A549 (cell line): ENCODE data around the gene PTTG1IP. TPM values are rescaled to one million over a fixed set of nuclear protein-coding genes. Genes with fewer than 3 reads are reported as not detected.

Experiments
- ATAC-seq, 2 experiments: fragments of 200-7000 bp in 1 of 2; fragments of >200 bp in 1 of 2; cut with Nextera tagmentation in 1 of 2; cut with Tn5 transposase in 1 of 2; 3 replicates each; pipeline versions ENCODE4 v1.8.0 to v1.9.1; 2018 to 2020; ENCODE audit warnings: mild to moderate bottlenecking in 1 of 2, moderate library complexity in 1 of 2
- CTCF ChIA-PET: fragments of 300-600 bp; sonication (Branson Sonifier 250); formaldehyde crosslinking; extraction: SDS; loops from one replicate; lab custom pipeline; 2021; ENCODE audit warnings: antibody characterized with exemption, inconsistent platforms; lab: Yijun Ruan, JAX
- POLR2A ChIA-PET: fragments of 350-600 bp; formaldehyde crosslinking; extraction: SDS; loops from one replicate; lab custom pipeline; 2021; ENCODE audit warnings: antibody characterized with exemption, inconsistent platforms; lab: Yijun Ruan, JAX
- DNase-seq, 2 experiments: peaks; one replicate each; pipeline versions ENCODE4 v3.0.0 to v3.0.0-alpha.2; 2011 to 2016; ENCODE audit warnings: low read depth in 1 of 2, low spot score in 1 of 2
- FAIRE-seq: peaks from 2 replicates; lab custom pipeline; 2011; peaks lifted over from hg19 to GRCh38; lab: Jason Lieb, UNC
- H3K27ac ChIP-seq, 2 experiments: fragments of >200 bp; sonication (Bioruptor Twin); formaldehyde crosslinking; 3 replicates each; pipeline ENCODE4 v1.5.1; 2016 to 2017
- H3K4me1 ChIP-seq: fragments of >200 bp; sonication (Bioruptor Twin); formaldehyde crosslinking; 3 replicates; pipeline ENCODE4 v1.6.1; 2016
- H3K4me2 ChIP-seq: fragments of >200 bp; sonication (Bioruptor Twin); formaldehyde crosslinking; 3 replicates; pipeline ENCODE4 v1.6.1; 2016
- H3K4me3 ChIP-seq: fragments of >200 bp; sonication (Bioruptor Twin); formaldehyde crosslinking; 3 replicates; pipeline ENCODE4 v1.5.1; 2016
- H3K9me3 ChIP-seq: fragments of >200 bp; sonication (Bioruptor Twin); formaldehyde crosslinking; 3 replicates; pipeline ENCODE4 v1.6.1; 2016
- CBX8 ChIP-seq: fragments of 200-600 bp; sonication (generic); IDR thresholded peaks from 2 replicates; pipeline ENCODE4 v1.6.1; 2016
- FOSB ChIP-seq: fragments of 250-450 bp; sonication (Bioruptor Pico); IDR thresholded peaks from 2 replicates; pipeline ENCODE4 v1.5.0; 2020; ENCODE audit warnings: mild to moderate bottlenecking, moderate library complexity
- FOXS1 ChIP-seq: fragments of 250-450 bp; sonication (Bioruptor Pico); IDR thresholded peaks from 2 replicates; pipeline ENCODE4 v1.5.0; 2020; ENCODE audit warnings: mild to moderate bottlenecking, moderate library complexity
- GATA3 ChIP-seq: IDR thresholded peaks from 2 replicates; pipeline ENCODE4 v1.6.1; 2012; ENCODE audit warnings: borderline replicate concordance
- HDAC2 ChIP-seq: fragments of 200-600 bp; sonication (generic); IDR thresholded peaks from 2 replicates; pipeline ENCODE4 v1.6.1; 2016
- HEYL ChIP-seq: fragments of 250-450 bp; sonication (Bioruptor Pico); IDR thresholded peaks from 2 replicates; pipeline ENCODE4 v1.8.0; 2021; ENCODE audit warnings: mild to moderate bottlenecking, moderate library complexity
- KDM1A ChIP-seq: fragments of 200-600 bp; sonication (generic); IDR thresholded peaks from 2 replicates; pipeline ENCODE4 v1.6.1; 2016; ENCODE audit warnings: low read depth, mild to moderate bottlenecking
- NFE2L2 ChIP-seq: fragments of 150-350 bp; conservative IDR thresholded peaks from 2 replicates; pipeline ENCODE4 v1.6.1; 2014; ENCODE audit warnings: low read length
- NPAS2 ChIP-seq: fragments of 250-450 bp; sonication (Bioruptor Pico); IDR thresholded peaks from 2 replicates; pipeline ENCODE4 v1.8.0; 2022; ENCODE audit warnings: mild to moderate bottlenecking, moderate library complexity, borderline replicate concordance
- POLR2A ChIP-seq: IDR thresholded peaks from 2 replicates; pipeline ENCODE4 v1.6.1; 2012; ENCODE audit warnings: mild to moderate bottlenecking, low read length
- RARB ChIP-seq: fragments of 250-450 bp; sonication (Bioruptor Pico); IDR thresholded peaks from 2 replicates; pipeline ENCODE4 v1.8.0; 2021; ENCODE audit warnings: mild to moderate bottlenecking, moderate library complexity
- RFX5 ChIP-seq: fragments of 450-650 bp; IDR thresholded peaks from 2 replicates; pipeline ENCODE4 v1.7.1; 2014; ENCODE audit warnings: antibody characterized with exemption, mild to moderate bottlenecking, moderate library complexity
- SMC3 ChIP-seq: fragments of >200 bp; sonication (Bioruptor Twin); formaldehyde crosslinking; IDR thresholded peaks from 3 replicates; pipeline ENCODE4 v1.6.1; 2018; ENCODE audit warnings: inconsistent platforms
- SREBF2 ChIP-seq: fragments of 450-650 bp; IDR thresholded peaks from 2 replicates; pipeline ENCODE4 v1.6.1; 2014; ENCODE audit warnings: mild to moderate bottlenecking, moderate library complexity
- TFCP2L1 ChIP-seq: fragments of 250-450 bp; sonication (Bioruptor Pico); IDR thresholded peaks from 2 replicates; pipeline ENCODE4 v1.5.0; 2021; ENCODE audit warnings: mild to moderate bottlenecking
- WGBS: methylation state at CpG from one replicate; pipeline ENCODE4 v1.1.6; 2017; ENCODE audit errors: missing lambda C conversion rate; 5-methylcytosine and 5-hydroxymethylcytosine counted together
- polyA plus RNA-seq, 4 experiments: library from polyadenylated mRNA; depleted of rRNA in 3 of 4; stranded (reverse); fragments of >200 nt; fragmentation: RNase III in 1 of 4; extraction: RNeasy Plus Mini Kit Qiagen cat#74134 plus additional on column Dnase treatment in 1 of 4; gene quantifications; 2 replicates in 3 of 4; 3 replicates in 1 of 4; pipeline ENCODE4 v1.2.3, GENCODE V29; 2011 to 2017
- TF ChIP-seq, protein P1 (sequence below): fragments of 250-450 bp; sonication (Bioruptor Pico); IDR thresholded peaks from 2 replicates; pipeline ENCODE4 v1.5.0; 2020; ENCODE audit warnings: low read depth, mild to moderate bottlenecking, moderate library complexity
- TF ChIP-seq, protein P2 (sequence below): fragments of 250-450 bp; sonication (Bioruptor Pico); IDR thresholded peaks from 2 replicates; pipeline ENCODE4 v1.5.0; 2021; ENCODE audit warnings: mild to moderate bottlenecking, moderate library complexity, borderline replicate concordance

Gene PTTG1IP
- polyA plus RNA-seq, 2 of the 4 experiments (the other 2 are of a cell fraction), result 98.7 to 99.4 TPM

DNA sequence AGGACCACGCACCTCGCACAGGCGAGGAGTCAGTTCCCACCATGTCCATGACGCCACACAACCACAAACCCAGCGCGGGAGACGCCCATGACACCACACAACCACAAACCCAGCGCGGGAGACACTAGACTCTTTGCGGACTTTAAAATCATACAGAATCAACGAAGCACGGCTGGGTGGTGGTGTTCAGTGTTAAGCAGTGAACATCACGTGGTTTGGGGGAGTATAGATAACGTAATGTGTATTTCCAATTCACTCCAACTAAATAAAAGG, 19.2 kb downstream of the PTTG1IP start:
- TF ChIP-seq, protein P1, sequence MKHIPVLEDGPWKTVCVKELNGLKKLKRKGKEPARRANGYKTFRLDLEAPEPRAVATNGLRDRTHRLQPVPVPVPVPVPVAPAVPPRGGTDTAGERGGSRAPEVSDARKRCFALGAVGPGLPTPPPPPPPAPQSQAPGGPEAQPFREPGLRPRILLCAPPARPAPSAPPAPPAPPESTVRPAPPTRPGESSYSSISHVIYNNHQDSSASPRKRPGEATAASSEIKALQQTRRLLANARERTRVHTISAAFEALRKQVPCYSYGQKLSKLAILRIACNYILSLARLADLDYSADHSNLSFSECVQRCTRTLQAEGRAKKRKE, result no peak
- no peak for TF ChIP-seq RFX5
- ChIA-PET POLR2A (no interaction called here), CTCF (interaction anchor here (0.9 kb wide), 1 partner anchor 8 kb away, joined by 3 read pairs; no protein-coding TSS in a partner anchor)
- Histone ChIP-seq H3K4me1 (no peaks in the 10 kb centered on the region), H3K9me3 (no peaks in the 10 kb centered on the region), H3K4me3 (no peak overlapping the region), H3K27ac (no peak overlapping the region), H3K4me2 (no peak overlapping the region)
- FAIRE-seq (no peak), ATAC-seq (no peak), DNase-seq (no peak)
- WGBS, result 98% methylated on average over 14 of the region's 14 CpGs

- H3K27ac ChIP-seq, result no peak overlapping the region
- H3K4me3 ChIP-seq, result no peak overlapping the region
- no peaks in the 10 kb centered on the region for H3K4me1 ChIP-seq
- TF ChIP-seq NFE2L2 (no peak), HDAC2 (no peak), POLR2A (no peak)
- H3K4me2 ChIP-seq, result no peak overlapping the region
- WGBS, result 91% methylated on average over 28 of the region's 34 CpGs
- FAIRE-seq (no peak), DNase-seq (no peak), ATAC-seq (no peak)
- no peaks in the 10 kb centered on the region for H3K9me3 ChIP-seq
- POLR2A ChIA-PET, result no interaction called here
- CTCF ChIA-PET, result interaction anchor here (0.9 kb wide), 2 partner anchors 8 to 533 kb away, joined by 3 read pairs; no protein-coding TSS in a partner anchor
These were observed 19.7 kb downstream of the PTTG1IP start for GRCh38 chr21:44853601-44854390.

DNA sequence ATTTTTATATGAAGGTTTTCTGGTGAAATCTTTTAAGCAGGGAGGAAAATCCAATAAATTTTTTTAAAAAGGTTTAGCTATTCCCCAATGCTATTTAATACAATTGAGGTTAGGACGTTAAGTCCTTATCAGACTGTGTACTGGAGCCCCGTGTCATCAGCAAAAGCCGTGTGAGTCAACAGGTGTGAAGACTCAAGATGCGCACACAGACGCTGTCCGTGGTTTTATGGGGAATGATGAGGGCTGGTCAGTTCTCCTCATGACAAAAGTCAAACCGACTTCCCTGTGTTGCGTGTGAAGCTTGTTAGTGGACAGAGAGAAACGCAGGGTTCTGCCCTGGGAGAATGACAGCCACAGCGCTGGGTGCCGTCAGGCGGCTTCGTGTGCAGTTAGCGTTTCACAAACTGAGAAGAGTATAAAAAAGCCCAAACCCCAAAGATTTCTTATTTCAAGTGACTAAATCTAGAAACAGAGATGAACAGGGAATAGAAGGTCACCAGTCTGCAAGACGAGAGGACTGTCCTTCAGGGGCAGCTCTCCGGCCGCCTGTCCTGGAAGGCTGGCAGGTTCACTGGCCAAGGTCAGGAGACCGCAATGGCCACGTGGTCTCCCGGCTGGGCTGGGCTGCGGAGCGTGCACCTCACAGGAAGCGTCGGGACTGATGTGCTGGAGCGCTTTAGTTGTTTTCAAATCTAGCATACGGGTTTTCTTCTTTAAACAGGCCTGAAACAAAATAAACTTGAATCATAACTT, 22.4 kb downstream of the PTTG1IP start:
- no peak overlapping the region for H3K27ac ChIP-seq
- POLR2A ChIA-PET, result no interaction called here
- H3K9me3 ChIP-seq, result no peaks in the 10 kb centered on the region
- DNase-seq, result no peak
- 90% methylated on average over 26 of the region's 26 CpGs for WGBS
- no peak overlapping the region for H3K4me2 ChIP-seq
- CTCF ChIA-PET, result interaction anchor here (1.3 to 3.1 kb wide), 3 partner anchors 9 to 82 kb away, joined by 3 to 14 read pairs (median 4); partner anchors contain the start of gene UBE2G2
- no peak for ATAC-seq
- FAIRE-seq, result no peak
- H3K4me1 ChIP-seq, result peaks cover 7% of the 10 kb centered on the region
- TF ChIP-seq SREBF2, result no peak
- H3K4me3 ChIP-seq, result no peak overlapping the region

DNA sequence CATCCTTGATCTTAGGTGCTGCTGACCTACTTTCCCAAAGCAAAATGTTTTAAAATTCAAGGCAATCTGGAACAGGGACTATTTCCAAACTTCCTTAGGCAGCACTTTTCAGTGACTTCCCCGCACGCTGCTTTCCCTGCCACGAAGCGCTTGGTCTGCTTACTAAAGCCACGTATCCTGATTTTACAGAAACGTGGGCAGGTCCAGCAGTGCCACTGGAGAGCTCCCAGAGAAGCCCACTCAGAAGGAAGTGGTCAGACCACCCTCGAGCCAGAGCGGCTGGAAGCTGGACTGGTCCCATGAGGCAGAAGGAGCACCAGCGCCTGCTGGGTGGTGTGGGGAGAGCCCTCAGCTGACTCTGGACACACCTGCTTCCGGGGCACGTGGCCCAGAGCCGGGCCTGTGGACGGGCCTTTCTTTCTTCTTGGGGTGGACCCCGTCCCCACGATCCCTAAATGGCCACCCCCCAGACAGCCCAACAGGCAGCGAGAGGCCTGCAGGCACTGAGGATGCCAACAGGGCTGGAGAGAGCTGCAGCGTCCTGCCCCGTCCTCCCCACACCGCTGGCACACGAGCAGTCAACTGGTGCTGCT, 23.2 kb downstream of the PTTG1IP start:
- H3K4me2 ChIP-seq, result no peak overlapping the region
- H3K27ac ChIP-seq, result no peak overlapping the region
- no peak for ATAC-seq
- no peak for TF ChIP-seq HDAC2
- no peak for TF ChIP-seq FOSB (CRISPR knock-in tag)
- no peak for TF ChIP-seq TFCP2L1 (CRISPR knock-in tag)
- TF ChIP-seq KDM1A, result no peak
- no peak for TF ChIP-seq RARB (CRISPR knock-in tag)
- TF ChIP-seq HEYL, result no peak
- TF ChIP-seq SMC3, result no peak
- TF ChIP-seq GATA3, result no peak
- TF ChIP-seq, all 56 proteins: peak for 0
- peaks cover 11% of the 10 kb centered on the region for H3K4me1 ChIP-seq
- 88% methylated on average over 12 of the region's 20 CpGs for WGBS
- ChIA-PET CTCF (interaction anchor here (1.3 to 3.1 kb wide), 3 partner anchors 10 to 82 kb away, joined by 3 to 14 read pairs (median 4); partner anchors contain the start of gene UBE2G2), POLR2A (no interaction called here)
- DNase-seq, result no peak
- no peak for FAIRE-seq
- H3K9me3 ChIP-seq, result no peaks in the 10 kb centered on the region
- no peak overlapping the region for H3K4me3 ChIP-seq

DNA sequence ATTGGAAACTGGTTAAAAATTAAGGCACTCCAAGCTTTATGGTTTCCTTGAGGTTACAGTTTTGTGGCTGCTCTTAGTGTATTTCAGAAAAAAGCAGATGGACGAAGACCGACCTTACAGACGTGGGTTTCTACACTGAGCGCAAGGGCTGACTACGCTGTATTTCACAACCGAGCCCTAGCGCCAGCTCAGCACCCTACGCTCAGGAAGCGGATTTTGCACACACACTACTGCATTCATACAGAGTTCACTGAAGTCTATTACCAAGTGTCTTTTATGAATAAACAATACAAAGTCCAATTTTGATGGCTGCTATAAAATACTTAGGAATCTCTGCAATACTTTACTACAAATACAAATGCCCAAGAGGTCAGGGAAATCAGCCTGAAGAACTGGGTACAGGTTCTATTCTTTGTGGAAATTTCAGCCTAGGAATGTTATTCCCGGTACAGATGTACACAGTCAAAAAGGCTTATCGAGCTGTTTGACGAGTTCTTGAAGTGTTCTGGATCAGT, 23.8 kb downstream of the PTTG1IP start:
- Histone ChIP-seq H3K9me3 (no peaks in the 10 kb centered on the region), H3K4me2 (no peak overlapping the region), H3K27ac (no peak overlapping the region), H3K4me1 (peaks cover 12% of the 10 kb centered on the region), H3K4me3 (no peak overlapping the region)
- ChIA-PET CTCF (interaction anchor here (1.3 to 3.1 kb wide), 3 partner anchors 11 to 83 kb away, joined by 3 to 14 read pairs (median 4); partner anchors contain the start of gene UBE2G2), POLR2A (no interaction called here)
- ATAC-seq (no peak), FAIRE-seq (no peak), DNase-seq (no peak)
- 95% methylated on average over 12 of the region's 12 CpGs for WGBS
- TF ChIP-seq FOXS1 (CRISPR knock-in tag) (no peak), RARB (CRISPR knock-in tag) (no peak), NPAS2 (CRISPR knock-in tag) (no peak), CBX8 (no peak)
- TF ChIP-seq, protein P1, result no peak
- TF ChIP-seq, protein P2, sequence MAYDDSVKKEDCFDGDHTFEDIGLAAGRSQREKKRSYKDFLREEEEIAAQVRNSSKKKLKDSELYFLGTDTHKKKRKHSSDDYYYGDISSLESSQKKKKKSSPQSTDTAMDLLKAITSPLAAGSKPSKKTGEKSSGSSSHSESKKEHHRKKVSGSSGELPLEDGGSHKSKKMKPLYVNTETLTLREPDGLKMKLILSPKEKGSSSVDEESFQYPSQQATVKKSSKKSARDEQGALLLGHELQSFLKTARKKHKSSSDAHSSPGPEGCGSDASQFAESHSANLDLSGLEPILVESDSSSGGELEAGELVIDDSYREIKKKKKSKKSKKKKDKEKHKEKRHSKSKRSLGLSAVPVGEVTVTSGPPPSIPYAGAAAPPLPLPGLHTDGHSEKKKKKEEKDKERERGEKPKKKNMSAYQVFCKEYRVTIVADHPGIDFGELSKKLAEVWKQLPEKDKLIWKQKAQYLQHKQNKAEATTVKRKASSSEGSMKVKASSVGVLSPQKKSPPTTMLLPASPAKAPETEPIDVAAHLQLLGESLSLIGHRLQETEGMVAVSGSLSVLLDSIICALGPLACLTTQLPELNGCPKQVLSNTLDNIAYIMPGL, result no peak
